Measurements from ENCODE around the gene VWC2.
A peak's percentile ranks its signal among the peaks of the same experiment; 100 is the strongest.

Gene VWC2

GRCh38 chr7:49773218-49773935 is at the start of gene VWC2:
Gene VWC2 (plus strand): TSS chr7:49773638. CDS start chr7:49775436, 1,798 bp downstream.
- DNase-seq: peak; percentile 44

DNA sequence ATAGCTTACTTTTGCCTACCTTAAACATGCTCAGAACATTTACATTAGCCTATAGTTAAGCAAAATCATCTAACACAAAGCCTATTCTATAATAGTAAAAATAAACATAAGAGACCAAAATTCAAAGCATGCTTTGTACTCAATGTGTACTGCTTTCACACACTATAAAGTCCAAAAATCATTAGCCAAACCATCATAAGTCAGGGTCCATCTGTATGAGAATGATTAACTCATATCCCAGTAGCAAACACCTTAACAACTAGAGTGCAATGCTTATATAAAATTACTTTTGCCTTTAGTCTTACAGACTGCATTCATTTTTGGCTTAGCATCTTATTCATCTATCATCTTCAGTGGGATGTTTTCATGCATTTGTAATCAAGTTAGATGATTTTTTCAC is 49.4 kb upstream of the VWC2 start:
- DNase-seq: no peak

- DNase-seq: no peak
These were observed 41.6 kb upstream of the VWC2 start for GRCh38 chr7:49731836-49732235.

DNA sequence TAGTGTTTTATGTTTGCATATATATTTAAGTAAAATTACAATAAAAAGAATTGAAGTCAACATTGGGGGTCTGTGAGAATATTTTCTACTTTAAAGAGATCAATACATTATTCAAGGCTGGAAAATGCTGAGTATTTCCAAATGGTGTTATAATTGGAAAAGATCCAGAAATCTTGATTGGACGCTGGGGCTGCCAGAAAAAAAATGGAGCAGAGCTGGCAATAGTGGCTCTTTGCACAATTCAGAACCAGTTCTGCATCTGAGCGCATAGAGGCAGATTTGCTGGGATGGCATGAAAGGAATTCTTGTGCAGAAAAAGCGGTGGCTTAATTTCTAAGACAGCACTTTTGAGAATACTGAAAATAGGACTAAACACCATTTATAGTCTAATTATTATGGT is 10.8 kb upstream of the VWC2 start:
- no peak for DNase-seq

- no peak for DNase-seq
These were observed 9.6 kb upstream of the VWC2 start for GRCh38 chr7:49763791-49764190.

GRCh38 chr7:49766966-49767365 is 6.5 kb upstream of the VWC2 start:
- no peak for DNase-seq

- no peak for DNase-seq
These were observed 5.7 kb upstream of the VWC2 start for GRCh38 chr7:49767719-49768118.

DNA sequence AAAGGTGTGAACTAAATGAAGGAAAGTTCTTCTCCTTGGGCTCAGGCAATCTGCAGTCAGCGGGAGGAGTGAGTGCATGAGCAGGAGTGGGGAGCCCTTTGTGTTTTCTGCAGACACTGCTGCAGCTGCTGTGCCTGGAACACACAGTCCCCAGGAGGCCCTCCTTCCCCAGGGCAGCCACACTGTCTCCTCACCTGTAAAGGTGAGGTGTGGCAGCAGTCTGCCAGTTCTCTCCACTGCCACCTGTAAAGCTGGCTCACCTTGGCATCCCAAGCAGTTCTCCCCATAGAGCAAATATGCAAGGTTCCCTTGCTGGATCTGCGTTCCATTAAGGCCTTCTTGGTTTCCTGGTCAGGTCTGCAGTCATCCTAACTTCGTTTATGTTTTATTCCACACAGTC is 5.2 kb upstream of the VWC2 start:
- DNase-seq: no peak

DNA sequence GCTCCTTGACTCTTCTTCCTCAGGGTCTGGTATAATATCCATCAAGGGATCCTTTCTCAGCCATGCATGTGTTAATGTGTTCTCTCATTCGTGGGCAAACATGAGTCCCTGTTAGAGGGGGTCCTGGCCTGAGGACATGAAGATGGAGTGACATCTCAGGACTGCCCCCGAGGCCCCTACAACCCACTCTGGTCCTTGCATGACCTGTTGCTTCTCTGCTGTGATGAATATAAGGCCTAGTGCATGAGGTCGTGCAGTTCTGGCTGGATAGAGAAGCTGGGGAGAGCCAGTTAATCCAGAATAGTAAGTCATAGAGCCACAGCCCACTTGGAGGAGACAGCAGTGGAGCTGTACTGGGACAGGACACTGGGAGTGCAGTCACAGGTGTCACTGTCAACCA is 4.6 kb upstream of the VWC2 start:
- DNase-seq: no peak

DNA sequence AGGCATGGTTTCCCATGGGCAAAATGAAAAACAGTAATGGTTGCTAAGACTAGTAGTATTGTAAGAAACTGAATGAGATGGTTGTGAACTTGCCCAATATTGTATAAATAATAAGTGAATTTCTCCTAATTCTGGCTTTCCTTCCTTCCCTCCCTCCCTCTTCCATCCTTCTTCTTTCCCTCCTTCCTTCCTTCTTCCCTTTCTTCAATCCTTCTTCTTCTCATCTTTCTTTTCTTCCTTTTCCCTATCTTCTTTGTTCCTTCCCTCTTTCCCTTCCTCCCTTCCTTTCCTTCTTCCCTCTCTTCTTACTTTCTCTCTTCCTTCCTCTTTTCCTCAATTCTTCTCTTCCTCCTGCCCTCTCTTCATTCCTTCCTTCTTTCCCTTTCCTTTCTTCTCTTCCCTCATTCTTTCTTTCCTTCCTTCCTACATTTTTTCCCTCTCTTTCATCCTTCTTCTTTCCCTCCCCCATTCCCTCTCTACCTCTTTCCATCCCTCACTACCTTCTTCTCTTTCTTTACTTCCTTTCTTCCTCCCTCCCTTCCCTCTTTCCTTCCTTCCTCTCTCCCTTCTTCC is 4.1 kb upstream of the VWC2 start:
- DNase-seq: no peak

DNA sequence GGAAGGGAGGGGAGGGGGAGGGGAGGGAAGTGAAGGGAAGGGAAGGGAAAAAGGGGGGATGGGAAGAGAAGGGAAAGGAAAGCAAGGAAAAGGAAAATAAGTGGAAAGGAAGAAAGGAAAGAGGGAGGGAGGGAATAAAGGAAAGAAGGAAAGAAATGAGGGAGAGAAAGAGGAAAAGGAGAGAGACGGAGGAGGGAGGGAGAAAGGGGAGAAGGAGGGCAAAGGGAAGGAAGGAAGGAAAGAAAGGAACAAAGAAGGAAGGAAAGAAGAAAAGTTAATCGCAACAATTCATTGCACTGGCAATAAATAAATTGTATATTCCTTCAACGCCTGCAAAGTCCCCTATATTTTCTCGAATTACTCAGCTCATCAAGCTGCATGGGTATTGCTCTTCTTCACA is 2.6 kb upstream of the VWC2 start:
- no peak for DNase-seq

- no peak for DNase-seq
These were observed 1.8 kb upstream of the VWC2 start for GRCh38 chr7:49771427-49772176.

GRCh38 chr7:49772916-49773217 is 571 bp upstream of the VWC2 start:
- no peak for DNase-seq

GRCh38 chr7:49773936-49774458 is 559 bp downstream of the VWC2 start:
- peak; percentile 42 for DNase-seq

GRCh38 chr7:49774459-49775064 is 1.1 kb downstream of the VWC2 start:
- peak; percentile 22 for DNase-seq

DNA sequence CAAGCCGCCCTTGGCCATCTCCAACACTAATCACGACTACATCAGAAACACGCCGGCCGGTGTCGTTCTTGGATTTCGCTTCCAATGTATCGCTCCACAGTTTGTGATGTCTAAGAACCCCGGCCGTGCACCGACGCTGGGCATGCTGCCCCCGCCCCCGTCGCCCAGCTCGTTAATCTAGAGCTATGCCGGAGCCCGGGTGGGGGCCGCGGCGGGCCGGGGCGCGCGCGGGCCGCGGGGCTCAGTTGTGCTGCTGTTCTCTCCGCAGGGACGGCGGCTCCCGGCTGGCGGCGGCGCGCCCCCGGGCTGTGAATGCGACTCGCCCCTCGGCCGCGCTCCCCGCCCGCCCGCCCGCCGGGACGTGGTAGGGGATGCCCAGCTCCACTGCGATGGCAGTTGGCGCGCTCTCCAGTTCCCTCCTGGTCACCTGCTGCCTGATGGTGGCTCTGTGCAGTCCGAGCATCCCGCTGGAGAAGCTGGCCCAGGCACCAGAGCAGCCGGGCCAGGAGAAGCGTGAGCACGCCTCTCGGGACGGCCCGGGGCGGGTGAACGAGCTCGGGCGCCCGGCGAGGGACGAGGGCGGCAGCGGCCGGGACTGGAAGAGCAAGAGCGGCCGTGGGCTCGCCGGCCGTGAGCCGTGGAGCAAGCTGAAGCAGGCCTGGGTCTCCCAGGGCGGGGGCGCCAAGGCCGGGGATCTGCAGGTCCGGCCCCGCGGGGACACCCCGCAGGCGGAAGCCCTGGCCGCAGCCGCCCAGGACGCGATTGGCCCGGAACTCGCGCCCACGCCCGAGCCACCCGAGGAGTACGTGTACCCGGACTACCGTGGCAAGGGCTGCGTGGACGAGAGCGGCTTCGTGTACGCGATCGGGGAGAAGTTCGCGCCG is 1.9 kb downstream of the VWC2 start:
- DNase-seq: peak; percentile 36

DNA sequence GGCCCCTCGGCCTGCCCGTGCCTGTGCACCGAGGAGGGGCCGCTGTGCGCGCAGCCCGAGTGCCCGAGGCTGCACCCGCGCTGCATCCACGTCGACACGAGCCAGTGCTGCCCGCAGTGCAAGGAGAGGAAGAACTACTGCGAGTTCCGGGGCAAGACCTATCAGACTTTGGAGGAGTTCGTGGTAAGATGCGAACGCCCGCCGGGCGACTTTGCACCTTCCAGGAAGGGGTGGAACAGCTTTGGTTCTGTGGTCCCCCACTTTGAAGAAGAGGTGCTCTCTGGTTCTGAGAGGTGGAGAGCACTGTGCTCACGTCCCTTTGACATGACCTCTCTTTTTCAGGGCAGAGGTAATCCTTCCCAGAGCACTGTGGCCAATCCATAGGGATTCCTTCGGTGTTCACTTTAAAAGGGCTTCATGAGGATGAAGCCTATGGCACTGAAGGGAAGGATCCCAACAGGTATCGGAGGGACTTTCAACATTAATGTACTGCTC is 2.6 kb downstream of the VWC2 start:
- DNase-seq: no peak

GRCh38 chr7:49776994-49777393 is 3.6 kb downstream of the VWC2 start:
- DNase-seq: peak; percentile 28

DNA sequence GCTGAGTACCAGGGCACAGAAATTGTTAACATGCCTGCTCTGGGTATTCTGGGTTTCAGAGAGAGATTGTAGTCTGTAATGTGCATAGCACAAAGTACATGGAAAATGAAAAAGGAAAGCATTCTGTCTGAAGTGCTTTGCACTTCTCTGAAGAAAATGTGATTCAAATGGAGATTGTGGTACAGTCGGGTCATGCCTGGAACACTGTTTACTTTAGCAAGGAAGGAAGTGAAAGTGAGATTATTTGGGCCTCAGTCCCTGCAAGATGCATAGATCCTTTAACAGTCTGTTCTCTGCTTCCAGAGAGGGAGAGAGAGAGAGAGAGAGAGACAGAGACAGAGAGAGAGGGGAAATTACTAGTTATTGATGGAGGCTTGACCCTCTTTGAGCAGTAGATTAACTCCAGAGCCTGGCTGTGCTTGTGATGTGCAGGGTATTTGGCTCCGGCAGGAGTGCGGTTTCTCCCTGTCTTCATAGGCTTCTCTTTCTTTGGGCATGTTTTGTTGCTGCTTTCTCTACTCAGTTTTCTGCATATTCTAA is 5.4 kb downstream of the VWC2 start:
- DNase-seq: no peak

- DNase-seq: no peak
These were observed 7.5 kb downstream of the VWC2 start for GRCh38 chr7:49780953-49781352.

DNA sequence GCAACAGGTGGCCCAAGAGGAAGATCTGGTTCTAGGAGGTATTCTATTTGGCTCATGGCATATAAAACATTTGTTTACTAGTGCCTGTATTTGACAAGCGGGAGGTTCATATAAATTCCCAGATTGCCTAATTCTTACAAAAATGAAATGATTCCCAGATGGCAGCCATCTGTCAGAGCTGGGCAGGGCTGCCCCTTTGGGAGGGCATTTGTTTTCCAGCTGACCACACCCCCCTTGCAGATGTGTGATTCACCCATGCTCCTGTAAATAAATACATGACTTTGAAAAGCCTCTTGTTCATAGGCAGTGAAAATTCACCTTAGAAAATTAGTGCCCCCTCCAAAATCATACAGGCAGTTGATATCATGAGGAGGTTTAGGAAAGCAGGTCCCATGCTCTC is 8.6 kb downstream of the VWC2 start:
- no peak for DNase-seq

- DNase-seq: no peak
These were observed 10.0 kb downstream of the VWC2 start for GRCh38 chr7:49783446-49783845.
